Epithelial cell of esophagus (primary cell): ENCODE results near the gene COG1.

ENCODE experiments used
- DNase-seq: peaks from one replicate; pipeline ENCODE4 v3.0.0; 2010; ENCODE audit warnings: low read depth
- H3K4me3 ChIP-seq: 2 replicates; pipeline ENCODE4 v1.5.1; 2011; ENCODE audit warnings: mild to moderate bottlenecking, low read length, control low read depth
- CTCF ChIP-seq: IDR thresholded peaks from 2 replicates; pipeline ENCODE4 v1.5.1; 2011; ENCODE audit warnings: low read depth, mild to moderate bottlenecking, low read length, control low read depth, inconsistent platforms; ENCODE audit not compliant: insufficient read depth; ENCODE audit errors: missing control alignments

COG1 gene

GRCh38 chr17:73163043-73163442 is 29.8 kb upstream of the COG1 start:
- H3K4me3 ChIP-seq, result no peak overlapping the region
- no peak for DNase-seq
- TF ChIP-seq CTCF, result no peak

GRCh38 chr17:73165616-73166404 is 27.0 kb upstream of the COG1 start:
- TF ChIP-seq CTCF, result no peak
- DNase-seq, result no peak
- H3K4me3 ChIP-seq, result no peak overlapping the region

GRCh38 chr17:73166731-73167581 is 25.9 kb upstream of the COG1 start:
- no peak overlapping the region for H3K4me3 ChIP-seq
- TF ChIP-seq CTCF, result no peak
- DNase-seq, result no peak

GRCh38 chr17:73168667-73169066 is 24.2 kb upstream of the COG1 start:
- no peak for DNase-seq
- TF ChIP-seq CTCF, result no peak
- no peak overlapping the region for H3K4me3 ChIP-seq

GRCh38 chr17:73170324-73170723 is 22.5 kb upstream of the COG1 start:
- no peak overlapping the region for H3K4me3 ChIP-seq
- no peak for DNase-seq
- TF ChIP-seq CTCF, result no peak

GRCh38 chr17:73172252-73172651 is 20.6 kb upstream of the COG1 start:
- no peak overlapping the region for H3K4me3 ChIP-seq
- DNase-seq, result no peak
- TF ChIP-seq CTCF, result no peak
